Retinal pigment epithelial cell (primary cell): ENCODE data around the gene MGLL.

Source experiments
- DNase-seq: peaks from one replicate; pipeline ENCODE4 v3.0.0-alpha.2; 2010; ENCODE audit warnings: low read depth
- H3K4me3 ChIP-seq: 2 replicates; pipeline ENCODE4 v1.5.1; 2011; ENCODE audit warnings: mild to moderate bottlenecking, low read length, control low read depth, moderate library complexity
- TF ChIP-seq, protein P1 (sequence below): conservative IDR thresholded peaks from 2 replicates; pipeline ENCODE4 v1.5.1; 2011; ENCODE audit warnings: low read depth, low read length, control low read depth, inconsistent platforms

The MGLL gene

DNA sequence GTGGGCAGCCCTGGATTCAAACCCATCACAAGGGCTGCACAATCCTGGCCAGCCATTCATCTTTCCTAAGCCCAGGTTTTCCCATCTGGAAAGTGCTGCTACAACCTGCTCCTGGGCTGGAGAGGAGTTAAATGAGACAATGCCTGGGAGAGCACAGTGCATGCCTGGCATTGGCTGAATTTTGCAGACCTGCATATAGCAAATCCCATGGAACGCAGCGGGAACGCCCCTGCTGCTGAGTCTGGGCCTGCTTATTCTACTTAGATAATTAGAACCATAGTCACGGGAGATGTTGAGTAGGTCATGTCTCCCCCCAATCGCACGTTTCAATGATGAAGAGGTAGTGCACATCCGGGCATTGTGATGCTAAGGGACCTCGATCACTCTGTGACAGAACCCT is 102.9 kb downstream of the MGLL start:
- TF ChIP-seq, protein P1, sequence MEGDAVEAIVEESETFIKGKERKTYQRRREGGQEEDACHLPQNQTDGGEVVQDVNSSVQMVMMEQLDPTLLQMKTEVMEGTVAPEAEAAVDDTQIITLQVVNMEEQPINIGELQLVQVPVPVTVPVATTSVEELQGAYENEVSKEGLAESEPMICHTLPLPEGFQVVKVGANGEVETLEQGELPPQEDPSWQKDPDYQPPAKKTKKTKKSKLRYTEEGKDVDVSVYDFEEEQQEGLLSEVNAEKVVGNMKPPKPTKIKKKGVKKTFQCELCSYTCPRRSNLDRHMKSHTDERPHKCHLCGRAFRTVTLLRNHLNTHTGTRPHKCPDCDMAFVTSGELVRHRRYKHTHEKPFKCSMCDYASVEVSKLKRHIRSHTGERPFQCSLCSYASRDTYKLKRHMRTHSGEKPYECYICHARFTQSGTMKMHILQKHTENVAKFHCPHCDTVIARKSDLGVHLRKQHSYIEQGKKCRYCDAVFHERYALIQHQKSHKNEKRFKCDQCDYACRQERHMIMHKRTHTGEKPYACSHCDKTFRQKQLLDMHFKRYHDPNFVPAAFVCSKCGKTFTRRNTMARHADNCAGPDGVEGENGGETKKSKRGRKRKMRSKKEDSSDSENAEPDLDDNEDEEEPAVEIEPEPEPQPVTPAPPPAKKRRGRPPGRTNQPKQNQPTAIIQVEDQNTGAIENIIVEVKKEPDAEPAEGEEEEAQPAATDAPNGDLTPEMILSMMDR, result no peak
- no peak for DNase-seq
- no peak overlapping the region for H3K4me3 ChIP-seq

- H3K4me3 ChIP-seq, result no peak overlapping the region
- no peak for DNase-seq
- TF ChIP-seq, protein P1, result no peak
Observed at GRCh38 chr3:127718916-127719290, 103.4 kb downstream of the MGLL start.

DNA sequence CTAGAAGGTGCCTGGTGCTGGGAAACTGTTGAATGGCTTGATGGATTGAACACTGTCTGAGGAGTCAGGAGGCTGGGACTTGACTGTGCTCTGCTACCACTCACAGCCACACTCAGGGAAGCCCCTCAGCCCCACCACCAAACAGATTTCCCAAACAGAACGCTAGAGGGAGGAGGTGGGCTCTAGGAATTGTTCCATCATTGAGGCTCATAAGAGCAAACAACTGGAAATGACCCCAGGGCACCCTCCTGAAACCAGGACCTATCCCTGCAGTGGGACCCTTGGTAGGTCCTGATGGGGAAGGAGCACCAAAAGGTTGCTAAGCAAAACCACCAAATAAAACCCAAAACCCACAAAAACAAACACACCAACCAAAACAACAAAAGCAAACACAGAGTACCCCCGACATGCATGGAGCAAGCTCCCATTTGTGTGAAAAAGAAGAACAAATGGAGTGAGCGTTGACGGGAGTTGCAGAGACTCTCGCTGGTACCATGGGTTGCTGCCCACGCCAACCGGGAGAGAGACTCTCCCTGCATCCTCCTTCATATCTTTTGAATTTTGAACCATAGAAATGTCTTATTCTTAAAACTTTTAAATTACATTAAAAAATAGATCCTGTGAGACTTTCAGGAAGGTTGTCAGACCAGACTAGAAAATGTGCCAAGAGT is 103.9 kb downstream of the MGLL start:
- DNase-seq, result no peak
- H3K4me3 ChIP-seq, result no peak overlapping the region
- TF ChIP-seq, protein P1, result no peak

DNA sequence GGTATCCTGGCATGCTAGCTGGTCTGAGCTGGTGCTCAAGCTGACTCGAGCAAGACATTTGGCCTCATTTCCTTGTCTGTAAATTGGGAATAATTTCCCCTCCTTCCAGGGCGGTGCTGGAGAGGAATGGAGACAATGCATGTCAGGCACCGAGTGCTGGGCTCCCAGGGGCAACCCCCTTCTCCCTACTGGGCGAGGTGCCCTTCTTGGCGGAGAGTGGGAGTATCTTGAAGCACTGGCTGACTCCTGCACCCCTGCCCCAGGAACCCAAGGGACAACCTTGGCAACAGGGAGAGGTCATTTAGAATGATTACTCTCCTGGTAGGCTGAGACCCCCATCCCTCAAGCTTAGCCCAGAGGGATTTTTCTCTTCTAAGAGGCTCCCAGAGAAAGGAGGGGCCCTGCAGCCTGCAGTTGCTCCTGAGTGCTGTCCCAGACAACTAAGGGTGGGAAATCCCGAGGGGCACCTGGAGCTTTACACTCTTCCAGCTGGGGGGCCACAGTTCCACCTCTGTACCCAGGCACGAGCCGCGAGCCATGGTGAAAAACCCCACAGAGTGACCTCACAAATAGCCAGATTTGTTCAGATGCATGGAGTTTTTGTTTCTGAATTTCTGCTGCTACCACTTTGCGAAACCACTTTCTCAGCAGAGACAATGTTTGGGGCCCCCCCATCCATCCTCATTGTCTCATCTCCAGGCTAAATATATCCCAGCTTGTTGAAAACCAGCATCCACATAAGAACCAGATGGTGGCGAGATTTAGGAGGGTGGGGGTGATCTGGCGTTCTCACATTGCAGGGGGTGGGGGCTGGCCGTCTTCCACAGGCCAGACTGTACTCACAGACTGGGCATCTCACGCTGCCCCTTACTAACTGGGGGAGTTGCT is 104.7 kb downstream of the MGLL start:
- TF ChIP-seq, protein P1, result no peak

GRCh38 chr3:127716384-127716783 is 105.9 kb downstream of the MGLL start:
- TF ChIP-seq, protein P1, result no peak
- no peak for DNase-seq
- no peak overlapping the region for H3K4me3 ChIP-seq

More for the DNA sequence above, 104.7 kb downstream of the MGLL start:
- H3K4me3 ChIP-seq, result no peak overlapping the region
- DNase-seq, result no peak

DNA sequence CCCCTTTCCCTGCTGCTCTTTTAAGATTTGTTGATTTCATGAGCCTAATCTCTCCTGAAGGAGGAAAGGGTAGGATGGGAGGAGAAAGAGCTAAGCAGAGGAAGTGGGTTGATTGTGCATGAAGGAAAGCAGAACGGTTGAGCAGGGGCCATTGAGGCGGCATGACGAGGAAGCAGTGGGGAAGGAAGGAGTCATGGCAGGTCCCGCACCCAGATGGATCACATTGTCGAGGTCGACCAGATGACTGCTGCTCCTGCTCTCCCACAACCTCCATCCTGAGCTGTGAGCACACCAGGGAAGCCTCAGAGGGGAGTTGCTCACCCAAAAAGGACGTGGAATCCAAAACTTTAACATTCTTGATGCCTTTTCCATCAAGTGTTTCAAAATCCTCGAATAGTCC is 106.8 kb downstream of the MGLL start:
- TF ChIP-seq, protein P1, result no peak
- no peak for DNase-seq
- H3K4me3 ChIP-seq, result no peak overlapping the region
